H9 (cell line): ENCODE results near the gene LIPC. TPM values are rescaled to one million over a fixed set of nuclear protein-coding genes. Genes with fewer than 3 reads are reported as not detected.

Experiments
- DNase-seq: peaks from one replicate; pipeline ENCODE4 v3.0.0-alpha.2; 2017
- H2AFZ ChIP-seq: one replicate; pipeline ENCODE4 v1.6.1; 2013; ENCODE audit warnings: mild to moderate bottlenecking, low read length, control low read depth, moderate library complexity
- H2AK5ac ChIP-seq: 2 replicates; pipeline ENCODE4 v1.6.1; 2013; ENCODE audit warnings: low read length, control low read depth, mixed read lengths; ENCODE audit not compliant: insufficient read length
- H2BK120ac ChIP-seq: one replicate; pipeline ENCODE4 v1.6.1; 2013; ENCODE audit warnings: low read depth, mild to moderate bottlenecking, low read length, control low read depth, inconsistent platforms; ENCODE audit not compliant: poor library complexity, severe bottlenecking
- H2BK12ac ChIP-seq: 2 replicates; pipeline ENCODE4 v1.6.1; 2013; ENCODE audit warnings: low read length, control low read depth, mixed read lengths, low read depth; ENCODE audit not compliant: insufficient read length
- H2BK15ac ChIP-seq: 2 replicates; pipeline ENCODE4 v1.6.1; 2013; ENCODE audit warnings: low read depth, low read length, control low read depth
- H2BK20ac ChIP-seq: one replicate; pipeline ENCODE4 v1.6.1; 2013; ENCODE audit warnings: low read depth, mild to moderate bottlenecking, low read length, control low read depth, inconsistent platforms; ENCODE audit not compliant: poor library complexity, severe bottlenecking
- H2BK5ac ChIP-seq: 2 replicates; pipeline ENCODE4 v1.6.1; 2013; ENCODE audit warnings: low read length, control low read depth, mixed read lengths; ENCODE audit not compliant: insufficient read length
- H3K14ac ChIP-seq: 2 replicates; pipeline ENCODE4 v1.6.1; 2013; ENCODE audit warnings: low read length, control low read depth; ENCODE audit not compliant: insufficient read depth
- H3K18ac ChIP-seq: 2 replicates; pipeline ENCODE4 v1.6.1; 2013; ENCODE audit warnings: low read depth, mild to moderate bottlenecking, mixed read lengths, low read length, control low read depth; ENCODE audit not compliant: insufficient read length
- H3K23ac ChIP-seq: 2 replicates; pipeline ENCODE4 v1.6.1; 2013; ENCODE audit warnings: low read length, control low read depth, mixed read lengths, low read depth; ENCODE audit not compliant: insufficient read length
- H3K23me2 ChIP-seq: 2 replicates; pipeline ENCODE4 v1.6.1; 2013; ENCODE audit warnings: low read depth, mild to moderate bottlenecking, mixed read lengths, low read length, control low read depth; ENCODE audit not compliant: insufficient read length, poor library complexity, severe bottlenecking
- H3K27ac ChIP-seq: 2 replicates; pipeline ENCODE4 v1.5.1; 2013; ENCODE audit warnings: low read length, control low read depth, mixed read lengths, low read depth; ENCODE audit not compliant: insufficient read length
- H3K27me3 ChIP-seq: 2 replicates; pipeline ENCODE4 v1.6.1; 2013; ENCODE audit warnings: low read length, control low read depth, inconsistent platforms; ENCODE audit not compliant: insufficient read depth
- H3K4ac ChIP-seq: 2 replicates; pipeline ENCODE4 v1.6.1; 2013; ENCODE audit warnings: low read depth, mild to moderate bottlenecking, control low read depth, inconsistent platforms, low read length, moderate library complexity
- H3K4me1 ChIP-seq: 2 replicates; pipeline ENCODE4 v1.6.1; 2013; ENCODE audit warnings: low read length, control low read depth, inconsistent platforms; ENCODE audit not compliant: insufficient read depth
- H3K4me2 ChIP-seq: 2 replicates; pipeline ENCODE4 v1.6.1; 2013; ENCODE audit warnings: low read length, control low read depth, mixed read lengths; ENCODE audit not compliant: insufficient read length, insufficient read depth
- H3K56ac ChIP-seq: 2 replicates; pipeline ENCODE4 v1.6.1; 2013; ENCODE audit warnings: low read depth, mild to moderate bottlenecking, mixed read lengths, low read length, control low read depth; ENCODE audit not compliant: insufficient read length
- H3K79me1 ChIP-seq: 2 replicates; pipeline ENCODE4 v1.6.1; 2013; ENCODE audit warnings: low read depth, mild to moderate bottlenecking, moderate library complexity, low read length, control low read depth, inconsistent platforms; ENCODE audit not compliant: insufficient read depth, poor library complexity, severe bottlenecking
- H3K79me2 ChIP-seq: 2 replicates; pipeline ENCODE4 v1.6.1; 2013; ENCODE audit warnings: low read length, control low read depth, inconsistent platforms; ENCODE audit not compliant: insufficient read depth
- H3K9ac ChIP-seq: 2 replicates; pipeline ENCODE4 v1.6.1; 2013; ENCODE audit warnings: low read length, control low read depth, mixed read lengths; ENCODE audit not compliant: insufficient read length; ENCODE audit errors: extremely low read depth
- H3K9me3 ChIP-seq: one replicate; pipeline ENCODE4 v1.6.1; 2013; ENCODE audit warnings: low read depth, low read length, inconsistent platforms; ENCODE audit not compliant: control insufficient read depth
- H3T11ph ChIP-seq: one replicate; pipeline ENCODE4 v1.6.1; 2013; ENCODE audit warnings: mild to moderate bottlenecking, low read length, control low read depth, inconsistent platforms
- H4K20me1 ChIP-seq: one replicate; pipeline ENCODE4 v1.6.1; 2013; ENCODE audit not compliant: control insufficient read depth, insufficient read length, insufficient read depth
- H4K5ac ChIP-seq: 2 replicates; pipeline ENCODE4 v1.6.1; 2013; ENCODE audit warnings: low read depth, mild to moderate bottlenecking, mixed read lengths, low read length, control low read depth; ENCODE audit not compliant: insufficient read length
- H4K8ac ChIP-seq: replicated peaks from 2 replicates; pipeline ENCODE4 v1.6.1; 2013; ENCODE audit warnings: low read length, control low read depth, mixed read lengths, low read depth; ENCODE audit not compliant: insufficient read length
- H4K91ac ChIP-seq: 2 replicates; pipeline ENCODE4 v1.6.1; 2013; ENCODE audit warnings: low read depth, mild to moderate bottlenecking, moderate library complexity, mixed read lengths, low read length, control low read depth; ENCODE audit not compliant: insufficient read length
- H3K27ac Mint-ChIP-seq, 3 experiments: 2 replicates in 2 of 3; 3 replicates in 1 of 3; pipeline ENCODE4 v1.8.0; 2020 to 2021; ENCODE audit warnings: mixed read lengths in 3 of 3, mild to moderate bottlenecking in 1 of 3, moderate library complexity in 1 of 3
- H3K27me3 Mint-ChIP-seq: 2 replicates; pipeline ENCODE4 v1.8.0; 2021; ENCODE audit warnings: low read depth, mild to moderate bottlenecking, moderate library complexity, mixed read lengths
- H3K36me3 Mint-ChIP-seq, 3 experiments: 2 replicates in 2 of 3; 3 replicates in 1 of 3; pipeline ENCODE4 v1.8.0; 2020 to 2021; ENCODE audit warnings: low read depth in 3 of 3, mixed read lengths in 3 of 3; ENCODE audit not compliant: insufficient read depth in 1 of 3
- H3K4me1 Mint-ChIP-seq, 2 experiments: 2 replicates each; pipeline ENCODE4 v1.8.0; 2020; ENCODE audit warnings: mixed read lengths in 2 of 2
- H3K4me3 Mint-ChIP-seq, 2 experiments: 2 replicates in 1 of 2; 3 replicates in 1 of 2; pipeline ENCODE4 v1.8.0; 2020 to 2021; ENCODE audit warnings: mild to moderate bottlenecking in 2 of 2, mixed read lengths in 2 of 2, moderate library complexity in 1 of 2
- H3K9me3 Mint-ChIP-seq, 2 experiments: 2 replicates in 1 of 2; 3 replicates in 1 of 2; pipeline ENCODE4 v1.8.0; 2020; ENCODE audit warnings: mild to moderate bottlenecking in 2 of 2, mixed read lengths in 2 of 2, moderate library complexity in 1 of 2
- CTCF ChIP-seq: fragments of 200-600 bp; sonication (generic); conservative IDR thresholded peaks from 3 replicates; pipeline ENCODE4 v1.8.0; 2021; ENCODE audit warnings: antibody characterized with exemption, mild to moderate bottlenecking
- WGBS: extraction: QIAGEN DNeasy Blood & Tissue Kit; methylation state at CpG from one replicate; pipeline ENCODE4 v1.1.7; 2013; ENCODE audit warnings: missing lambda C conversion rate, low lambda C conversion rate, mixed read lengths; ENCODE audit not compliant: insufficient read length; ENCODE audit errors: extremely low coverage; 5-methylcytosine and 5-hydroxymethylcytosine counted together
- total RNA-seq: library from RNA; stranded (reverse); gene quantifications from 2 replicates; pipeline ENCODE4 v1.2.1, GENCODE V29; 2021

The LIPC gene
- total RNA-seq, 1 experiment from 2014 or later, result not detected

GRCh38 chr15:58587486-58587885, 155.7 kb downstream of the LIPC start:
- Histone ChIP-seq H3K79me1 (no peaks in the 10 kb centered on the region), H3K27me3 (no peaks in the 10 kb centered on the region), H3K27ac (no peak overlapping the region), H4K8ac (no peak overlapping the region), H3K4me1 (peaks cover 5% of the 10 kb centered on the region; the same call in 1 of the 2 replicates), H3T11ph (no peak overlapping the region), H3K18ac (no peak overlapping the region), H2AFZ (no peak overlapping the region), H3K4ac (no peak overlapping the region), H3K23ac (no peak overlapping the region), H3K9me3 (no peaks in the 10 kb centered on the region), H3K79me2 (no peaks in the 10 kb centered on the region), H2BK5ac (no peak overlapping the region), H3K56ac (no peak overlapping the region), H4K20me1 (no peaks in the 10 kb centered on the region), H2BK12ac (no peak overlapping the region), H3K4me2 (no peak overlapping the region), H2BK20ac (no peak overlapping the region), H2BK120ac (no peak overlapping the region), H3K9ac (no peak overlapping the region), H4K5ac (no peak overlapping the region), H3K14ac (no peak overlapping the region), H3K23me2 (no peaks in the 10 kb centered on the region), H2BK15ac (no peak overlapping the region), H4K91ac (no peak overlapping the region), H2AK5ac (no peak overlapping the region)
- no CpG with 5 or more reads among the region's 4 CpGs for WGBS
- Mint-ChIP-seq H3K4me3 (no peak overlapping the region), H3K27ac (no peak overlapping the region), H3K36me3 (0 out of 7 replicates have a peak, but pooled peaks cover 0 to 7% (median 0%) of the 10 kb centered on the region in 3 experiments), H3K4me1 (peaks cover 3 to 4% of the 10 kb centered on the region in 2 experiments; a peak in 1 of 4 replicates), H3K9me3 (peaks cover 6 to 8% of the 10 kb centered on the region in 2 experiments; a peak in 4 of 5 replicates), H3K27me3 (no peaks in the 10 kb centered on the region)
- no peak for DNase-seq
- TF ChIP-seq CTCF, result no peak
